ENCODE results near the gene SNN.

GRCh38 chr16:11685844-11686618 lies 17.8 kb downstream of the SNN start:
- no peak for TF ChIP-seq CTCF (IDR thresholded peaks at IDR 0.05)
- no peak for TF ChIP-seq POLR2A (IDR thresholded peaks at IDR 0.05)

All from ovary (tissue), 3 donors.